Inflammatory macrophage treated with lipopolysaccharide for 4 hours (primary cell): Measurements from ENCODE around the gene NRN1.
A peak's percentile ranks its signal among the peaks of the same experiment; 100 is the strongest.
"Not testable (repeated sequence)": the region's sequence is repeated elsewhere in the genome, so short reads cannot be mapped to it uniquely, and the experiment has no call there.

Experiments
- DNase-seq: peaks from one replicate; pipeline ENCODE4 v3.0.0-alpha.2; 2020

Gene NRN1

DNA sequence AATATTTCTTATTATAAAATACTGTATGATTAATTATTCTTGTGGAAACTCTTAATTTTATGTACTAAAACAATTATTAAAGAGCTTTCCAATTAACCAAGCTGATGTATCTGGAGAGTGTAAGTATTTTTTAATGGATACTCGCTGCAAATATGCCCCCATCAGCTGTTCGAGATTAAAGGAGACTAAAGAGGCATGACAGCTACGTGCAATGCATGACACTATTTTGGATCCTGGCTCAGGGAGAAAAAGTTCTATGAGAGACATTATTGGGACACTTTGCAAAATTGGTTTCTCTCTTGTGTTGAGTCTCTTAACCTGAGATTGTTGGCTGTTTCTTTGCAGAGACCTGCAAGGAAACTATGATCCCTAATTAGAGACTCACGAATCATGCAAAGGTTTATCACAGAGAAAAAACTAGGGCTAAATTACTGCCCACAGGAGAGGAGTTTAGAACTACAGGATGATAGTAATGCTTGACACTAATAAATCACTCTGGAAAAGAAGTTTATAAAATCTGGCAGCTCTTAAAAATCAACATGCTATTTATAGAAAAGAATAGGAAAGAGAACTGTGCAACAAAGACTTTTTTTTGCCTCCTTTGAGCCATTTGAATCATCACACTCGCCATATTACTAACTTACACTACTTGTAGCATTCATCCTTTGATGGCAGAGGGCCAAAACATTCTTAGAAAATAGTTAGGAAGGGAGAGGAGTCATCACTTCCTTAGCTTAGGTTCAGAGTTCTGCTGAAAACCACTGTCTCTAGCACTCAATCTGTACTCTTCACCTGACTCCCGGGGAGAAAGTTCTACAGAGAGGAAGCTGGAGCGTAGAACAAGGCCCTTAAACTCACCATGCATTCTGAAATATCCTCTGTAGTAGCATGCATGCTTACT, 25.3 kb downstream of the NRN1 start:
- peak; percentile 48 for DNase-seq

DNA sequence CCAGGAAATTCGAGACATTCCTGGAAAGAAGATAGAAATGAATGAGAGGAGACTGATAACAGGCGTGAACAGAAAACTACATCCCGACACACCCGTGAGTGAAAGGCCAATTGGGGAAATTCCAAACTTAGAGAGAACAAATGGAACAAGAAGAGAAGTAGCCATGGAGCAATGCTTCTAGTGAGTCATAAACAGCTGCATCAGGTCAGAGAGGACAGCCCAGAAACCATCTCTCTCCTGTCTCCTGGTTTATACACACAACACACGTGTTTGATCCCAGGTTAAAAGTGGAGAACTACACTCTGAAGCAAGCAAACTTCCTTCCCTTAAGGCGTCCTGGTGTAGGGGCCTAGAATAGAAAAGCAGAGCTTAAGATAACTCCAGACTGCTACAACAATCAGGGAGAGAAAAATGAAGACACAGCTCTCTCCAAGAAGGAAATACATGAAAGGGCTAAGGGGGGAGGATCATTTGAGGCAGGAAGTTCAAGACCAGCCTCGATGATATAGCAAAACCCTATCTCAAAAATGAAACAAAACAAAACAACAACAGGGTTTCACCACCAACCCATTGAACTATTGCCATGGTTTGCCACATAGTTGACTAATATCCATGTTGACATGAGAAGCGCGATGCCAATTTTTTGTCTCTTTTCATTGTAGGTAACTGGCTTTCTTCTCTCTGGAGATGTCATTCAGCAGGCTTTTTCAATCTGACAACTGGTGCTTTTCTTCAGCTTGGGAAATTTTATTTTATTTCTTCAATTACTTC, 26.9 kb downstream of the NRN1 start:
- peak; percentile 94 for DNase-seq

DNA sequence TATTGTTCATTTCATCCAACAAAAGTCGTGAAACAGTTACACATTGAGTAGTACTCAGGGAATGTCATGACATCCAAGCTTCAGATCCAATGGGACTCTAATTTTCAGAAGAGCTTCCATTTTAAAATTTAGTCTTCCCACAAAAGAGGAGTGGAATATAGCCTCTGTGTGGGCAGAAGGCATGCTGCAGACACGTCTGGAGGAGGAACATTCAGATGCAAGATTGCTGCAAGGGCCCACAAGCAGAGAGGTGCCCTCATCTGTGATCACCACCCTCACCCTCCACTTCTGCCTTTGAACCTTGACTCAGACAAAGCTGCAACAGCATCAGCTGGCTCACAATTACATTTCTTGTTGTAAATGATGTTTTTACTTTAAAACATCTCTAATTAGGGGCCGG, 29.9 kb downstream of the NRN1 start:
- DNase-seq, result peak; percentile 21

DNA sequence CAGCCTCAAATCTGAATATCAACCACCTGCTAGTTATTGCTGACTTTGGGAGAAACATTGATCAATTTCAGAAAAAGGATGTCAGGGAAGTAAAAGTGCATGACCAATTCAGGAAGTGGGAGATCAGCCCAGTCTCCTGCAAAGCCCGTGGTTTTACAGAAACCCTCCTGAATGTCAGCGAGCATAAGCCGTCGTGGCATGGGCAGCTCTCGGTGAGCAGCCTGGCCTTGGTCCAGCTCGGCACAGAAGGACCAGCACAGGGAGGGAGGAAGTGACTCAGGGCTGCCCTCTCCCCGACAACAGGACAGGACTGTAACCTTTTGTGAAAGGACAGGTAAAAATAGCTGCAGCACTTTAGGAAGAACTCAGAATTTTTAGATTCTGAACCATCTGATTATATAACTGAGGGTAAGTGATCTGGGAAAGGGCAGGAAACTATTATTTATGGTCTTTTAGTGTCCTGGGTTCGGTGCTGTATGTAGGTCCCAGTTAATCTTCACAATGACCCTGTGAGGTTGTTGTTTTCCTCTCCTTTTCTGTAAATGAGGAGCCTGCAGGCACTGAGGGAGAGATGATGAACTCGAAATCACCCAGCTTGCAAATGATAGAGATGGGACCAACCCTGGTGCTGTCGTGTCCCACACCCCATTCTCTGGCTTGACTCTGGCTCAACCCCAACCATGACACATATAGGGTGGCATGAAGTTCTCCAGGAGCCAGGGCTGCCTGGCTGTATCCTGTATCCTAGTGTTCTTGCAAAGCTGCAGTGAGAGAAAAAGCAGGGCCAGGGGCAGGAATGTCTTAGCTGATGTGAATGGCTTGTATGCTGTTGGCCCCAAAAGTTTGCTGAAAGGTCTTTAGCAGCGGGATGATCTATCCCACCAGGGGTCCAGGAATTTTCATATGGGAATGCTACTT, 37.6 kb downstream of the NRN1 start:
- DNase-seq, result peak; percentile 7

DNA sequence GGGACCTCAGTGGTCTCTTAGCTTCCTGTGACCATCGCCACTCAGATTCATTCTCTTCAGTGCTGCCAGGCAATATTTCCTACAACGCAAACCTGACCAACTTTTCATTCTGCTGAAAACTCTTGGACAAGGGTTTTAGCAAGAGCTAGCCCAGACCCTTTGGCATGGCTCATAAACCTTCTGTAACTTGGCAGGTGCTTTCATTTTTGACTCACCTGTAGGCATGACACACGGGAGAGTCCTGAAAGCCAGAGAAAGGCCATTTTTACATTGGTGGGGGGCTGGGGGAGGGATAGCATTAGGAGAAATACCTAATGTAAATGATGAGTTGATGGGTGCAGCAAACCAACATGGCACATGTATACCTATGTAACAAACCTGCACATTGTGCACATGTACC, 38.7 kb downstream of the NRN1 start:
- not testable (repeated sequence) for DNase-seq

DNA sequence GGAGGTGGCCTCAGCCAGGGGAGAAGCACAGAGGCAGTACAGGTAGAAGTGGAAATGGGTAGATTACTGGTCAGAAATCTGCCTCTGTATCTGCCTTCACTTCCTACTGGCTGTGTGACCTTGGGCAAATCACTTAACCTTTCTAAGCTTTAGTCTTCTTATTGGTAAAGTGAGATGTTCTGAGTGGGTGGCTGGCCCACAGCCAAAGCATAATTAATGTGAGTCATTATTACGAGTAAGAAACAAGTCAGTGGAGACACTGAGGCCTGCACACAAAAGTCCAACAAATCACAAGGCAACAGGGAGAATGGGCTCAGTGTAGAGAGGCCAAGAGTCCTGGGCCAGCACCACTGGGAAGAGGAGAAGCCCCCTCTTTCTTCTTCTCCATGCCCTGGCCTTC, 39.1 kb downstream of the NRN1 start:
- DNase-seq, result no peak

DNA sequence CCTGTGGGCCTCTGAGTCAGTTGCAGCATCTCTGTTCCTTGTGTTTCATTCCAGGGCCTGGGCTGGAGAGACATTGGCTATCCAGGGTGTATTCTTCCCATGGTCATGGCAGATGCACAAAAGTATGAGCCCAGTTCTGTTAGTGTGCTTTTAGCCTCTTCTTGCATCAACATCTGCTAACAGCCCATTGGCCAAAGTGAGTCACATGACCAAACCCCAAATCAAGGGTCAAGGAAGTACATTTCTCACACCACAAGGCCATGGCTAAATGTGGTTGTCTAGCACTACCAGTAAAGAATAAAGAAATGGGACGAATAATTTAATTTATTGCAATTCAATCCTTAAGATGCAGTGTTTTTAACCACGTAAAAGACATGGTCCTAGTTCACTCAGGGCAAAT, 43.9 kb downstream of the NRN1 start:
- DNase-seq, result no peak

DNA sequence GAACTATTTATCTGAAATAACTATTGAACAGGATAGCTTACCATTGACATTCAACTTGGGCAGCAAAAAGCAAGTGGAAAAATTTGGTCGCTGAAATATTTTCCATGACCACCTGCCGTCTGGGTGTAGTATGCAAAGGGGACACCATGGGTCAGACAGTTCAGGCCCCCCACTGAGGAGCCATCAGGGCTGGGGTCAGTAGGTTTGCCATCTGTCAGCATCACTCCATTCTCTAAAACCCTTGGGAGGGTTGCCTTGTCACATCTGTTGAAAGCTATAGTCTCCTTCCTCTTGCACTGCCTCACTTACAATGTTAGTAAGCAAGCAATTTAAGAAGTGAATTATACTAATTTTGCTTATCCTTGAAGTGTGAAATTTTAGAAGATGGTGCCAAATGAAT, 44.9 kb downstream of the NRN1 start:
- DNase-seq, result no peak

DNA sequence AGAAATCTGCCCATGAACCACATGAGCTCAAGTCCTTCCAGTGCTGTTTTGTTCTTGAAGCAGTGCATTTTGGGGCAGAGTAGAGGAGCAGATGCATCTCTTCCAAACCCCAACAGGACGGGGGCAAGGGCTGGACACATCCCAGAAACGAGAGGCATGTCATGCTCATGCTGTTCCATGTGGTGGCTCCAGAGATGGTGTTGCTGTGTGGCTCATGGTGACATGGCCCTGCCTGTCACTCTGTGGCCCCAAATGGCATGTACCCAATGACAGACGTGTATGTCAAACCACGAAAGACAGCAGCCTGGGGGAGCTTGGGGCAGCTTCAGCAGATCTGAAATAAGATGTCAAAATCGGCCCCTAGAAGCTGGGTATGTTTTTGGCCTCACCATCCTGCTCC, 46.3 kb downstream of the NRN1 start:
- no peak for DNase-seq

DNA sequence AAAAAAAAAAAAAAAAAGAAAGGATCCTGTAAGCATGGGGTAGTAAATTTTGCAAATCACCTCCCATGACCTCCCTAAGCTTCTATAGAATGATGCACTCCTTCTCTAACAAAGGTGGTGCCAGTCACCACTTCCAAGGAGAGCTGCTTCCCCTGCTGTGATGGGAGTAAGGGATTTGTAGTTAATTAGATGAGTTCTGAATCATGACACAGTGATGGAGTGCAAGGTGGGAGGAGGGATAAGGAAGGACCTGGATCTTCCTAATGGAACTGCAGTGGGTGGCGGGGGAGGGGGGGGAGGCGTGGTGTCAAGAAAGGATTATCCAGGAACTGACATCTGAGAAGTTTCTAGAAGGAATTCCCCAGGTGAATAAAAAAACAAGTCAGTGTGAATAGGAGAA, 47.8 kb downstream of the NRN1 start:
- DNase-seq, result no peak

DNA sequence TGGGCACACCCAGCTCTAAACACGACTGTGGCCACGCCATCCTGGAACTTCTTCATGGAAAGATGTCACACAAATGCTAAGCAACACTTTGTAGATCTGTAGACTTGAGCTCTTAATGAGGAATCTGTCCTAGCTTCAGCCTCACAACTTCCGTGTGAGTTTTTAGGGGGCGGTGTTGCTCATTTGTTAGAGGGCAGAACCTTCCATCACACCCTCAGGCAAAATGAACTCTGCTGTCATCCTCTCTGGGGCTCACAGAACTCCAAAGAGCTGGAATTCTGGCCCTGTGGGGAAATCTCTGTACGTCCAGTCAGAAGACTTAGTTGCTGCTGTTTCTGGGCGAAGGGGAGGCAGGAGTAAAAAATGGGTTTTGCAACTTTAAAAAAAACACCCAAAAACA, 49.8 kb downstream of the NRN1 start:
- DNase-seq, result no peak

DNA sequence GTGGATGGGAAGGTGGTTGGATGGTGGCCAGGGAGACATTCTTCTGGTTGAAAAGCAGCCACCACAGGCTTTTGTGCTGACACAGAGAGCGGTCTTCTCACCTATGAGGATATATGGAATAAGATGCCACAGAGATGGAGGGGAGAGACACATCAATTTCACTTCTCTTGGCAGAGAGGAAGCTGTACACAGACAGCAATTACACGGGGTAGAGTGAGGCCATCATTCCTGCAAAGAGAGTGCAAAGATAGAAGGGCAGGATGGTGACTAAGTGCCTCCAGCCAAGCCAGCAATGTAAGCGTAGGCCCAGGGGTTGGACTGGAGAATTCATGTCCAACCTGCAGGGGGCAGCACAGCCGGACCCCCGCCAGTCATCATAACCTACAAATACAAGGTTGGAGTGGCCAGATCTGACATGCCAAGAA, 56.4 kb downstream of the NRN1 start:
- peak; percentile 29 for DNase-seq
